B cell (primary cell): ENCODE measurements around the gene SPRR5.

ENCODE experiments used
- CTCF ChIP-seq: fragments of 200-600 bp; IDR thresholded peaks from one replicate; pipeline ENCODE4 v1.8.0; 2022; ENCODE audit warnings: antibody characterized with exemption, mild to moderate bottlenecking
- EZH2 ChIP-seq: IDR thresholded peaks from 2 replicates; pipeline ENCODE4 v1.6.1; 2012; ENCODE audit warnings: borderline replicate concordance, low read depth, mild to moderate bottlenecking, moderate library complexity, low read length; ENCODE audit not compliant: insufficient read depth, poor library complexity, severe bottlenecking

- TF ChIP-seq CTCF: no peak
- no peak for TF ChIP-seq EZH2
Measured at GRCh38 chr1:152959801-152960451, 12.9 kb downstream of the SPRR5 start.
